WI38 (cell line): ENCODE data around the gene TGFBR3.

Experiments
- H3K4me3 ChIP-seq: 2 replicates; pipeline ENCODE4 v1.5.1; 2011; ENCODE audit warnings: low read depth, mild to moderate bottlenecking, control low read depth, low read length
- CTCF ChIP-seq: IDR thresholded peaks from 2 replicates; pipeline ENCODE4 v1.5.1; 2012; ENCODE audit warnings: low read depth, mild to moderate bottlenecking, control low read depth, low read length

TGFBR3 gene

GRCh38 chr1:91754816-91755580 lies 131.0 kb downstream of the TGFBR3 start:
- H3K4me3 ChIP-seq: no peak overlapping the region
- no peak for TF ChIP-seq CTCF

GRCh38 chr1:91754348-91754747 lies 131.6 kb downstream of the TGFBR3 start:
- H3K4me3 ChIP-seq: no peak overlapping the region
- TF ChIP-seq CTCF: no peak

GRCh38 chr1:91753878-91754277 lies 132.1 kb downstream of the TGFBR3 start:
- no peak for TF ChIP-seq CTCF
- H3K4me3 ChIP-seq: no peak overlapping the region

- no peak for TF ChIP-seq CTCF
- no peak overlapping the region for H3K4me3 ChIP-seq
These were observed 133.6 kb downstream of the TGFBR3 start for GRCh38 chr1:91752324-91752723.

- TF ChIP-seq CTCF: no peak
- H3K4me3 ChIP-seq: no peak overlapping the region
These were observed 134.7 kb downstream of the TGFBR3 start for GRCh38 chr1:91751275-91751674.

- TF ChIP-seq CTCF: no peak
- no peak overlapping the region for H3K4me3 ChIP-seq
These were observed 135.5 kb downstream of the TGFBR3 start for GRCh38 chr1:91750398-91750996.

- no peak overlapping the region for H3K4me3 ChIP-seq
- no peak for TF ChIP-seq CTCF
These were observed 136.1 kb downstream of the TGFBR3 start for GRCh38 chr1:91749788-91750231.
